Measurements from ENCODE around the gene FABP6. TPM values are rescaled to one million over a fixed set of nuclear protein-coding genes. Genes with fewer than 3 reads are reported as not detected.

The FABP6 gene
- total and polyA plus RNA-seq, 9 of the 15 experiments (the other 6 are each of a cell fraction or from before 2014, with no cell fraction given), result 0.11 to 0.33 (median 0.21) TPM; not detected in 4

- TF ChIP-seq SUPT5H (IDR thresholded peaks at IDR 0.05) (no peak), CHAMP1 (IDR thresholded peaks at IDR 0.05) (no peak), KDM2B (CRISPR knock-in tag; IDR thresholded peaks at IDR 0.05) (no peak)
These were observed 8.2 kb upstream of the FABP6 start (continued) for GRCh38 chr5:160221082-160221481.

DNA sequence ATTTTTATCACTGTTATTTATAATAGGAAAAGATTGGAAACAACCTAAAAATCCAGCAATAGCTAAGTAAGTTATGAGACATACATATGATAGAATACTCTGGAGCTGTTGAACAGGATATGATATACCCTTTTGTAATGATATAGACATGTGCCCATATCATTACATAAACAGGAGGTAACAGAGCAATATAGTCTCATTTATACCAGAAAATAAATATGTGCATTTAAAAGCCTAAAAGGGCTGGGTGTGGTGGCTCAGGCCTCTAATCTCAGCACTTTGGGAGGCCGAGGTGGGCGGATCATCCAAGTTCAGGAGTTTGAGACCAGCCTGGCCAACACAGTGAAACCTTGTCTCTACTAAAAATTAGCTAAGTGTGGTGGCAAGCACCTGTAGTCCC is 2.3 kb upstream of the FABP6 start:
- 5% methylated on average over 2 of the region's 2 CpGs for WGBS (ENCODE audit: insufficient coverage, low coverage, missing lambda C conversion rate)
- TF ChIP-seq BHLHE40 (IDR thresholded peaks at IDR 0.05; ENCODE audit: low read length) (no peak), PYGO2 (tag; IDR thresholded peaks at IDR 0.05) (no peak)
- Histone ChIP-seq H3K79me2 (ENCODE audit: control insufficient read depth, insufficient read depth, low read length) (no peaks in the 10 kb centered on the region), H3K4me3 (no peak overlapping the region), H3K27me3 (ENCODE audit: control insufficient read depth in 2 of 2, insufficient read depth in 2 of 2, low read length in 2 of 2) (peaks cover 8 to 20% of the 10 kb centered on the region in 2 experiments), H3K27ac (ENCODE audit: extremely low read depth, low read depth, low read length) (no peak overlapping the region), H3K4me2 (ENCODE audit: insufficient read depth, low read length) (no peak overlapping the region), H3K9me1 (ENCODE audit: control insufficient read depth, insufficient read depth, low read length) (no peaks in the 10 kb centered on the region), H3K9me3 (replicated peaks; ENCODE audit: control insufficient read depth, insufficient read depth, low read depth, low read length) (no peaks in the 10 kb centered on the region), H3K36me3 (ENCODE audit: control insufficient read depth, insufficient read depth, low read length) (no peaks in the 10 kb centered on the region), H2AFZ (ENCODE audit: low read depth, low read length) (no peak overlapping the region), H3K4me1 (replicated peaks in 1 of 2; ENCODE audit: control insufficient read depth in 2 of 2, insufficient read depth in 2 of 2, low read length in 2 of 2) (no peaks in the 10 kb centered on the region; a peak in 2 of 5 replicates), H4K20me1 (replicated peaks; ENCODE audit: control insufficient read depth, insufficient read depth, low read length) (no peaks in the 10 kb centered on the region), H3K9ac (ENCODE audit: insufficient read depth in 1 of 2, low read depth in 2 of 2, low read length in 2 of 2) (no peak overlapping the region)
- CTCF ChIA-PET (ENCODE audit: low intra/inter-chr PET ratio), result no interaction called here
- DNase-seq (ENCODE audit: extremely low read depth in 1 of 4, low spot score in 3 of 4) (no peak), ATAC-seq (no peak), FAIRE-seq (no peak)
- POLR2A ChIA-PET, result interaction anchor here (0.6 to 1.2 kb wide), 4 partner anchors 10 to 186 kb away, joined by 3 to 4 read pairs (median 3); no protein-coding TSS in a partner anchor
- intact Hi-C loops (cut with micrococcal nuclease) (no loop called here), in situ Hi-C loops (cut with MboI) (no loop called here)
- no TSS peak for BruUV-seq (replicated peaks)

All from K562 (cell line).